Ovary (tissue), 9 donors: ENCODE results near the gene KCNJ9. TPM values are rescaled to one million over a fixed set of nuclear protein-coding genes. Genes with fewer than 3 reads are reported as not detected.
A peak's percentile ranks its signal among the peaks of the same experiment; 100 is the strongest.

Experiments used
- DNase-seq, 5 donors: peaks; one replicate each; pipeline ENCODE4 v3.0.0-alpha.2; 2019 to 2020
- H3K27ac ChIP-seq, 2 donors: fragments of 200-600 bp; one replicate each; pipeline versions ENCODE4 v1.5.1 to v1.8.0; 2019 to 2022
- H3K27me3 ChIP-seq: fragments of 200-600 bp; one replicate; pipeline ENCODE4 v1.8.0; 2022
- H3K36me3 ChIP-seq: fragments of 200-600 bp; sonication (generic); one replicate; pipeline ENCODE4 v1.5.1; 2019
- H3K4me1 ChIP-seq: one replicate; pipeline ENCODE4 v1.8.1; 2013; ENCODE audit warnings: mild to moderate bottlenecking, moderate library complexity; ENCODE audit not compliant: insufficient read depth
- H3K4me3 ChIP-seq: fragments of 200-600 bp; sonication (generic); one replicate; pipeline ENCODE4 v1.5.1; 2017
- H3K9me3 ChIP-seq, 2 donors: fragments of 200-600 bp in 1 of 2; sonication (generic) in 1 of 2; one replicate each; pipeline versions ENCODE4 v1.5.1 to v1.8.1; 2013 to 2019; ENCODE audit warnings: mild to moderate bottlenecking in 1 of 2, moderate library complexity in 1 of 2
- EP300 ChIP-seq: sonication (generic); formaldehyde crosslinking; IDR thresholded peaks from one replicate; pipeline ENCODE4 v1.6.1; 2017; ENCODE audit warnings: antibody characterized with exemption
- POLR2A ChIP-seq: fragments of 450-650 bp; IDR thresholded peaks from one replicate; pipeline ENCODE4 v1.6.1; 2017; ENCODE audit warnings: antibody characterized with exemption, mild to moderate bottlenecking, moderate library complexity
- WGBS, 3 donors: extraction: QIAGEN DNeasy Blood & Tissue Kit in 1 of 3; methylation state at CpG; one replicate each; pipeline versions ENCODE4 v1.1.5 to v1.1.7; 2013 to 2017; 5-methylcytosine and 5-hydroxymethylcytosine counted together
- intact Hi-C, 4 donors: fragments of 100-400 bp; cut with DNase I; formaldehyde crosslinking; loops; one replicate each; pipeline versions ENCODE4 v1.11.0 to v1.15.1; 2022 to 2023
- polyA plus RNA-seq, 2 donors: library from polyadenylated mRNA; stranded (reverse); fragments of 200-250 nt in 1 of 2; fragments of 350-450 nt in 1 of 2; fragmentation: Illumina TruSeq in 1 of 2; extraction: RNeasy Lipid Tissue Mini Kit (QIAGEN cat#74804) in 1 of 2; gene quantifications; one replicate each; pipeline ENCODE4 v1.2.3, GENCODE V29; 2013 to 2014
- total RNA-seq, 7 donors: library from RNA; depleted of rRNA in 2 of 7; stranded (reverse); fragments of >200 nt in 2 of 7; fragmentation: NEBNext Ultra II Directional in 3 of 7; extraction: Animal tissue kit (Norgen Biotek cat#: 25700) in 3 of 7; gene quantifications; one replicate each; pipeline versions ENCODE4 v1.1.0 to v1.2.4, GENCODE V29; 2016 to 2023
- TF ChIP-seq, protein P1 (sequence below), 3 donors: fragments of 450-650 bp in 2 of 3; fragments of 200-600 bp in 1 of 3; IDR thresholded peaks; one replicate each; pipeline versions ENCODE4 v1.5.1 to v1.8.0; 2016 to 2022; ENCODE audit warnings: antibody characterized with exemption in 3 of 3, mild to moderate bottlenecking in 1 of 3
- donor health status: DM: no; HTN: no; CAD: no; lungs with moderate emphysema.
- donor health status: DM: no; HTN: no; CAD: no.
- donor health status: Bipolar disorder and iron deficiency.
- donor health status: DM: yes; HTN: yes; CAD: no.
- donor health status: DM: no; HTN: no; CAD: no.
- donor health status: DM: yes; HTN: yes; CAD: no.

Gene KCNJ9
- total and polyA plus RNA-seq, 9 donors = 0.01 TPM; not detected in 8

DNA sequence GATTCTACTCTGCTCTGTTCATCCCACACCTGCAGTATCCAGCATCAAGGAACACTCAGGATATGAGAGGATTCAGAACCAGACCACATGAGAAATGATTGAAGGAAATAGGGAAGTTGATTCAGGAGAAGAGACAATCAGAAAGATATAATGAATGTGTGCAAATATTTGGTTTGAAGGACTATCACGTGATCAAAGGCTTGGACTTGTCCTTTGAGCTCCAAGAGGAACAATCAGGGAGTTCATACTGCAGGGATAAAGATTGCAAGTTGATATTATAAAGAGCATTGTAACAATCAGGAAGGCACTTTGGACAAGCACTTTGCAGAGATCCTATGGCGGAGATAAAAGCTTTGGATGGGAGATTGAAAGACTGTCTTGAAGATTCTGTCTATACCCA lies 35.7 kb upstream of the KCNJ9 start:
- H3K27ac ChIP-seq = no peak overlapping the region
- H3K9me3 ChIP-seq = no peaks in the 10 kb centered on the region
- H3K27me3 ChIP-seq = no peaks in the 10 kb centered on the region
- intact Hi-C loops = no loop called here
- no peak for DNase-seq
- TF ChIP-seq, protein P1, sequence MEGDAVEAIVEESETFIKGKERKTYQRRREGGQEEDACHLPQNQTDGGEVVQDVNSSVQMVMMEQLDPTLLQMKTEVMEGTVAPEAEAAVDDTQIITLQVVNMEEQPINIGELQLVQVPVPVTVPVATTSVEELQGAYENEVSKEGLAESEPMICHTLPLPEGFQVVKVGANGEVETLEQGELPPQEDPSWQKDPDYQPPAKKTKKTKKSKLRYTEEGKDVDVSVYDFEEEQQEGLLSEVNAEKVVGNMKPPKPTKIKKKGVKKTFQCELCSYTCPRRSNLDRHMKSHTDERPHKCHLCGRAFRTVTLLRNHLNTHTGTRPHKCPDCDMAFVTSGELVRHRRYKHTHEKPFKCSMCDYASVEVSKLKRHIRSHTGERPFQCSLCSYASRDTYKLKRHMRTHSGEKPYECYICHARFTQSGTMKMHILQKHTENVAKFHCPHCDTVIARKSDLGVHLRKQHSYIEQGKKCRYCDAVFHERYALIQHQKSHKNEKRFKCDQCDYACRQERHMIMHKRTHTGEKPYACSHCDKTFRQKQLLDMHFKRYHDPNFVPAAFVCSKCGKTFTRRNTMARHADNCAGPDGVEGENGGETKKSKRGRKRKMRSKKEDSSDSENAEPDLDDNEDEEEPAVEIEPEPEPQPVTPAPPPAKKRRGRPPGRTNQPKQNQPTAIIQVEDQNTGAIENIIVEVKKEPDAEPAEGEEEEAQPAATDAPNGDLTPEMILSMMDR (IDR thresholded peaks at IDR 0.05) = no peak
- TF ChIP-seq POLR2A = no peak
- TF ChIP-seq EP300 = no peak
- H3K4me1 ChIP-seq = peaks cover 2% of the 10 kb centered on the region
- H3K36me3 ChIP-seq = no peaks in the 10 kb centered on the region
- no peak overlapping the region for H3K4me3 ChIP-seq
- 57 to 63% (median 61%) methylated on average over 2 of the region's 2 CpGs for WGBS, 3 donors

DNA sequence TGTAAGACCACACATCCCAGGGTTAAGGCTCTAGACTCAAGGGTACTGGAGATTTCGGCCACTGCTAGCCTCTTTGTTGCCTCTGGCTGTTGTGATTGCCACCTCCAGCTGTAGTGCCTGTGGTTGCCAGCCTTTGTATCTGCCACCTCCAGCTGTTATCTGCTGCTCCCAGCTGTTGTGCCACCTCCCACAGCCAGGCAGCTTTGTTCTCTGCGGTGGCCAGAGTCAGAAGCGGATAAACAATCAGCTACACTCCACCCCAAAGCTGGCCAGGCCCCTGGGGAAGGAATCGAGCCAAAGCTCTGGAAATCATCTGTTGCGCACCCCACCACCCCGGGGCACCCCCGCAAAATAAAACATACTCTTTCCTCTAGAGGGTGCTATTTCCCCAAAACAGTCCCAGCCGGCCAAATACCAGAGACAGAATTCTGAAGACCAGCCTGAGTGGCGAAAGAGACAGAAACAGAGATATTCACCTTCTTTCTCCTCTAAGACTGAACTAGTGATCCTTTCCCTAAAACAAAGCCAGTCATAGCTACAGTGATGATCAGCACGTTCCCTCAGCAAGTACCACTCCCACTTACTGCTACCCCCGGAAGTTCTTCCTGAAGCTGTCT lies 34.7 kb upstream of the KCNJ9 start:
- intact Hi-C loops = no loop called here
- TF ChIP-seq POLR2A = no peak
- no peak for TF ChIP-seq EP300
- TF ChIP-seq, protein P1 (IDR thresholded peaks at IDR 0.05) = no peak
- H3K27ac ChIP-seq = no peak overlapping the region
- H3K4me1 ChIP-seq = peaks cover 2% of the 10 kb centered on the region
- H3K27me3 ChIP-seq = no peaks in the 10 kb centered on the region
- no peak overlapping the region for H3K4me3 ChIP-seq
- peak; percentile 31 to 65 (median 39) for DNase-seq
- H3K36me3 ChIP-seq = no peaks in the 10 kb centered on the region
- 2 to 3% (median 2%) methylated on average over 11 of the region's 11 CpGs for WGBS, 3 donors
- H3K9me3 ChIP-seq = no peaks in the 10 kb centered on the region

DNA sequence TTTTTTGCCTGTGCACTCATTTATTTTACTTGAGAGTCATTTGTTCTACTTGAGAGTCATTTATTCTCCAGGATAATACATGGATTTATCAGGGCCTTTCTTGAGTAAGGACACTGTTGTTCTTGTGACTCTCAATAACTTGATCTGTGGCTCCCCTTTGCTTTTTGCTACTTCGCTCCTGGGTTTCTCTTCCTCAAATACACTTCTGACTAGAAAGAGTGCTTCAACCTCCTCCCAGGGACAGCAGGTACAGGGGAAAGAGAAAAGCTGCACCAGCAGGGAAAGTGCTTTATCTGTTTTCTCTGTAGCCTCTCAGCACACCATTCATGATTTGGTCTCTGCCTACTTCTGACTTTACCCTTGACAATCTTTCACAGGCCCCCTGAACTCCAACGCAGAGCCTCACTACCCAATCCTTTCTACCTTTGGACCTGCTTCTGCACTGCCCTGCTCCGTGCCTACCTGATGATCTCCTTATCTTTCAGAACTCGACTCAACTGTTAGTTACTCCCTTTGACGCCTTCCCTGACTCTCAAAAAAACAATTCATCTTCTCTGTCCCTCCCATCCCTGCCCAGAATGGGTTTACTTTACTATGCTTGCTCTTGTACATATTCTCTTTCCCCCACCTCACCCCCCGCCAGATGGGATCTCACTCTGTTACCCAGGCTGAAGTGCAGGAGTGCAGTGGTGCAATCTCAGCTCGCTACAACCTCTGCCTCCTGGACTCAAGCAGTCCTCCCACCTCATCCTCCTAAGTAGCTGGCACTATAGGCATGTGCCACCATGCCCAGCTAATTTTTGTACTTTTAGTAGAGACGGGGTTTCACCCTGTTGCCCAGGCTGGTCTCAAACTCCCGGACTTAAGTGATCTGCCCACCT lies 34.0 kb upstream of the KCNJ9 start:
- H3K27me3 ChIP-seq = no peaks in the 10 kb centered on the region
- DNase-seq = no peak
- no peak overlapping the region for H3K4me3 ChIP-seq
- WGBS, 3 donors = 46 to 59% (median 51%) methylated on average over 9 of the region's 9 CpGs
- no peak overlapping the region for H3K27ac ChIP-seq
- intact Hi-C loops = no loop called here
- no peaks in the 10 kb centered on the region for H3K36me3 ChIP-seq
- H3K4me1 ChIP-seq = peaks cover 2% of the 10 kb centered on the region
- TF ChIP-seq POLR2A (no peak), EP300 (no peak)
- TF ChIP-seq, protein P1 (IDR thresholded peaks at IDR 0.05) = no peak
- no peaks in the 10 kb centered on the region for H3K9me3 ChIP-seq

DNA sequence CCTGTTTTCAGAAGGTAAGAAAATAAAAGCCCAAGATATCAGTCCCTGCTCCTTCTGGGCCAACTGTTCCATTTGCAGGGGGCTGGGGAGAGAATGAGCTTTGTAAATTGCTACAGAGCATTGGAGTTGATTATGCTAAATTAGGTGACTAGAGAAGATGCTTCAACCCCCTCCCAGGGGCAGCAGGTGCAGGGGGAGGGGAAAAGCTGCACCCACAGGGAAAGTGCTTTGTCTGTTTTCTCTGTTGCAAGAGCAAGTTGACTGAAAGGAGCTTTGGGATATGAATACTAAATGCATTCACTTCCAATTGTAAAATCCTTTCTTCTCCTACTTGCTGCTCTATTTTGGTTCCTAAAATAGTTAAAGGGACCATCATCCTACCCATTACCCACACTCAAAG lies 33.0 kb upstream of the KCNJ9 start:
- intact Hi-C loops = no loop called here
- TF ChIP-seq EP300 (no peak), POLR2A (no peak)
- TF ChIP-seq, protein P1 (IDR thresholded peaks at IDR 0.05) = no peak
- DNase-seq = no peak

More for the DNA sequence above, 33.0 kb upstream of the KCNJ9 start:
- no peak overlapping the region for H3K4me3 ChIP-seq
- peaks cover 2% of the 10 kb centered on the region for H3K4me1 ChIP-seq
- H3K27me3 ChIP-seq = no peaks in the 10 kb centered on the region
- no peak overlapping the region for H3K27ac ChIP-seq
- H3K36me3 ChIP-seq = no peaks in the 10 kb centered on the region
- H3K9me3 ChIP-seq = no peaks in the 10 kb centered on the region
